ENCODE results near the gene SLC39A12.
"Not testable (repeated sequence)": the region's sequence is repeated elsewhere in the genome, so short reads cannot be mapped to it uniquely, and the experiment has no call there.

The SLC39A12 gene

GRCh38 chr10:17951868-17952371, at the start of gene SLC39A12:
SLC39A12 (plus strand) TSS chr10:17951918; CDS start chr10:17953277, 1,359 bp downstream.
- FAIRE-seq, result no peak

DNA sequence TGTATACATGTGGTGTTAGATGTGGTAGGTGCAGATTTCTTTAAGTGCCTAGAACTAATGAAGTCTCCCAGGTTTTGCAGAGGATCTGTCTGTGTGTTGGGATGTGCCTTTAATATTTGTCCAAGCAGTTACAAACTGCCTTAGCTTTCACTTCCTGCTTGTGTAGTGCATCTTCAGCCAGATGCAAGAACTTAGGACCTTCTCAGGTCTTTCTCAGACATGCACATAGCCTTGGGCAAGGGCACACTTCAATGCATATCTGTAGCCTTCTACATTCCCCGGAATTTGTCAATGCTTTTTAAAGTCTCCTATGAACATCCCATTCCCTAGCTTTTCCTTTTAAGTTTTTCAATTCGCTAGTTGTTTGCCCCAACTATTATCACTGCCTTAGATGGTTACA, 47.2 kb upstream of the SLC39A12 start:
- no peak for FAIRE-seq

DNA sequence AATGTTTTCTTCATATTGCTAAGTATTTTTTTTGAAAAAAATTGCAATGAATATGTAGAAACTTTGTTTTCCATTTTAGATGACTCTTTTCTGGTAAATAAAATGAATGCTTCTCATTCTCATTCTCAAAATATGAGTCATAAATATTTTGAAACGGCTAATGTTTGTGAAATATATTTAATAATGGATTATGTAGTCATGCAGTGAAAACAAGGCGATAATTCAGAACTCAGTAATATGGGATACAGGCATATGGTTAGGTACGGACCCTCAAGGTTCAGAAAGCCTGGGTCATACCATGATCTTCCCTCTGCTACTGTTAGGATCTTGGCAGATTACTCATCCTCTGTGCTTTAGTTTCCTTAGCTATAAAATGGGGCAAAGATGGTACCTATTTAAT, 46.2 kb upstream of the SLC39A12 start:
- FAIRE-seq, result no peak

DNA sequence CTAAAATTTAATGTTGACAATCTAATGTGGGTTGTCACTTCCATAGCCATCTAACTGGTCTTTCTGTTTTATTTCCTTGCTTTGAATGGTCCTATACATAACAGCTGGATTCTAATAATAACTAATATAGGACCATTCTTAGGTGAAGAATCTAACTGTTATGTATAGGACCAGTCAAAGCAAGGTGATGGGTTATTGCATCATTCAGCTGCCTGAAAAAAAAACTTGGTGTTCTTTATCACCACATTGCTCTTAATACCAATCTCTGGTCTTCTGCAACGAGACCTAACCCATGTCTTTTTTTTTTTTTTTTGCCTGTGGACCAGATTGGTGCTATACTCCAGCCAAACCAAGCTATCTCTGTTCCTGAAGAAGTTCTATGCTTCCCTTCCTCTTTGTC, 45.7 kb upstream of the SLC39A12 start:
- no peak for FAIRE-seq

GRCh38 chr10:17907641-17908040, 44.1 kb upstream of the SLC39A12 start:
- no peak for FAIRE-seq

DNA sequence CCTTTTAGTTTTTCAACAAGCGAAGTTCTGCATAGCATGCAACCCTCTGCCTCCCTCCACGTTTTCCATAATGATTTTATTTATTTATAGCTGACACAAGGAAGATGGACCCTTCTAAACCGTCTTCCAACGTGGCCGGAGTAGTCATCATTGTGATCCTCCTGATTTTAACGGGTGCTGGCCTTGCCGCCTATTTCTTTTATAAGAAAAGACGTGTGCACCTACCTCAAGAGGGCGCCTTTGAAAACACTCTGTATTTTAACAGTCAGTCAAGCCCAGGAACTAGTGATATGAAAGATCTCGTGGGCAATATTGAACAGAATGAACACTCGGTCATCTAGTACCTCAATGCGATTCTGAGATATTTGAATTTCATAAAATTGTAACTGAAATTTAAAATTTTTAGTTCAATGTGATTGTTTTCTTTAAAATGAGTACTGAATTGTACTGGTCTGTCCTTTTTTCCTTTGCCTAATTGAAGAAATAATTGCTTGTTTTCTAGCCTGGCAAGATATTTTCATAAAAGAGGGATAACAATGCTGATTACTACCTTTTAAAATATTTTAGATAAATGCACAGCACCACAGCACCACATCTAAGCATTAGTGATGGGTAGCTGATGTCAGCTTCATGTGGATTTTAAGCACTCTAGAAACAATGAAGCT, 41.5 kb upstream of the SLC39A12 start:
- FAIRE-seq, result peak; percentile 39

DNA sequence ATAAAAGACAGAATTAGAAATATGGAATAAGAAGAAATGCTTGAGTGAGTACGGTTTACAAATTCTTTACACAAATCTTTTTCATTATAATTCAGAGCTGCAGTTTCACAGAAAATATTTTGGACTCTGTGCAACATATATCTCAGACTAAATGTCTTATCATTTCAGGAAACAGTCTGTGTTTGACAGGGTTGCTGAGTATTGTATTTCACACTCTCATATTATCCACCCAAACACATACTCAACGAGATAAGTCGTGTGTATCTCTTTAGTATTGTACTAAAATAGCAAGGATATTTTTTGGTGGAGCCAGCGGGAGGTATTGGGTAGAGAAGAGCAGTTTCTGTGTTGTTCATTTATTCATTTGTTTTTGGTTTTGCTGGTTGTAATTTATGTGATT, 39.0 kb upstream of the SLC39A12 start:
- FAIRE-seq, result no peak

GRCh38 chr10:17913604-17914003, 38.1 kb upstream of the SLC39A12 start:
- FAIRE-seq, result no peak

DNA sequence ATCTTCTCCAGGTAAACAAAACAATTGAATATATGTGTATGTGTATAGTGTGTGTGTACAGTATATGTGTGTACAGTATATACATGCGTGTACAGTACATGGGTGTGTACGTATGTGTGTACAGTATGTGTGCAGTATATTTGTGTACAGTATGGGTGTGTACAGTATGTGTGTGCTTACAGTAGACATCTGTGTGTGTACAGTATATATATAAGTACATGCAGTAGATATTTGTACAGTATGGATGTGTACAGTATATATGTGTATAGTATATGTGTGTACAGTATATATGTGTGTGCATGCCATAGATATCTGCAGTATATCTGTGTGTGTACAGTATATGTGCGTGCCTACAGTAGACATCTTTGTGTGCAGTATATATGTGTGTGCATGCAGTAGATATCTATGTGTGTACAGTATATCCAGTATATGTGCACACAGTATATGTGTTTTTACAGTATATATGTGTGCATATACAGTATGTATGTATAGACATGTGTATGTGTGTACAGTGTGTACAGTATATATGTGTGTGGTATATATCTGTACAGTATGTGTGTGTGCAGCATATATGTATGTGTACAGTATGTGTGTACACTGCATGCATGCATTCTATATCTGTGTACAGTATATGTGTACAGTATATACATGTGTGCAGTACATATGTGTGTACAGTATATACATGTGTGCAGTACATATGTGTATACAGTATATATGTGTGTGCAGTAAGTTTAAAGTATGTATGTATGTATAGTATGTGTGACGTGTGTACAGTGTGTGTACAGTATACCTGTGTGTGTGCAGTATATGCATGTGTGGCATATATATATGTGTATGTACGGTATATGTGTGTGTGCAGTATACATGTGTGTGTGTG, 37.3 kb upstream of the SLC39A12 start:
- FAIRE-seq, result no peak

DNA sequence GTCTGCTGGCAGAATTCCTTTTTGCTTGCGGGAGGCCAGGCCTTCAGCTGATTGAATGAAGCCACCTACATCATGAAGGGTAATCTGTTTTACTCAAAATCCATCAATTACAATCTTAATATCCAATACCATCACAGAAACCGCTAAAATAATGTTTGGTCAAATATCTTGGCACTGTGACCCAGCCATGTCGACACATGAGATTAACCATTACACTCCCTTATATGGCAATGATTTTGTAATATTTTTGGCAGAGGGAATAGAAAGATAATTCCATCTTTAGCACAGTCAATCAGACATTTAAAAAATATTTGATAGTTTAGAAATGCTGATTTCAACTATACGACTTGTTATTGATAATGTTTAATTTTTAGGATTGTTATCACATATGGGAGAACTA, 36.5 kb upstream of the SLC39A12 start:
- FAIRE-seq, result no peak

GRCh38 chr10:17918187-17918903, 33.4 kb upstream of the SLC39A12 start:
- no peak for FAIRE-seq

- no peak for FAIRE-seq
These were observed 30.3 kb upstream of the SLC39A12 start for GRCh38 chr10:17921378-17921777.

- no peak for FAIRE-seq
These were observed 28.0 kb upstream of the SLC39A12 start for GRCh38 chr10:17923728-17924127.

- no peak for FAIRE-seq
These were observed 8.5 kb upstream of the SLC39A12 start for GRCh38 chr10:17943033-17943745.

GRCh38 chr10:17950269-17950668, 1.4 kb upstream of the SLC39A12 start:
- not testable (repeated sequence) for FAIRE-seq

DNA sequence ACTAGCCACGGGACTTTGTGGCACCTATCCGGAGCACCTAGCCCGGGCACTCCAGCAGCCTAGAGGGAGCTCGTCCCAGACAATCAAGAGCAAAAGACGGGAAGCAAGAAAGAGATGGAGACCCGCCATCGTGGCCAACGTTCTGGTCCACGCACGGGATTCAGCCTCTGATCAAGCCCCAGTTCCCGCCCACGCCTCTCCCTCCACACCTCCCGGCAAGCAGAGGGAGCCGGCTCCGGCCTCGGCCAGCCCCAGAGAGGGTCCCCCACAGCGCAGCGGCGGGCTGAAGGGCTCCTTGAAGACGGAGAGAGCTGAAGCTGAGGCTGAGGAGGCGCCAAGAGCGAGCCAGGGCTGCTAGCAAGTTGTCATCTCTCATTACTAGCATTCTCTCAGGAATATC, 992 bp upstream of the SLC39A12 start:
- no peak for FAIRE-seq

DNA sequence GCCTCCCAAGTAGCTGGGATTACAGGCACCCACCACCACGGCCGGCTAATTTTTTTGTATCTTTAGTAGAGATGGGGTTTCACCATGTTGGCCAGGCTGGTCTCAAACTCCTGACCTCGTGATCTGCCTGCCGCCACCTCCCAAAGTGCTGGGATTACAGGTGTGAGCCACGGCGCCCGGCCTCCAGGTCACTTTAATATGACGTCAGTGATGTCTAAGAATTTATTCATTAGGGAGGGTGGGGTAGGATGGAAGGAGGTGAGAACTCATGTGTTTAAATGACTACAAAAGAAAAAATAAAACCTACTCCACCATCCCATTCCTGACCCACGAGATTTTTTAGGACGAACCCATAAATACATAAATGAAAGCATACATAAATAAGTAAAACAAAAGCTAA, 2.7 kb downstream of the SLC39A12 start:
- FAIRE-seq, result not testable (repeated sequence)

DNA sequence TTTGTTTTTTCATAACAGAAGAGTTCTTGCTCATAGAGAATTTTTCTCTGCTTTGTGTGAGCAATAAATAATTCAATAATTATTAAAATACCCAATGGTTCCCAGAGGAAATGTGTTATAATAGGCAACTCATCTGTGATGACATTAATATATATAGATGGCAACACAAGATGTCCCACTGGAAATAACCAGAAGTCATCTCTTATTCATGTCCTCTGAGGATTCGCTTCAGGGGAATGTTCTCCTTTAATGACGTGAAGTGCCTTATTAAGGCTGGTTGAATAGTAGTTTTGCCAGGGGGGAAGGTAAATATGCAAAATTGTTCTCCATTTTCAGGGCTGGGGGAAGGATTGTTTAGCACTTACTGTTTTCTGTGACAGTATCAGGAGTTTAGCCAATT, 3.1 kb downstream of the SLC39A12 start:
- FAIRE-seq, result no peak

DNA sequence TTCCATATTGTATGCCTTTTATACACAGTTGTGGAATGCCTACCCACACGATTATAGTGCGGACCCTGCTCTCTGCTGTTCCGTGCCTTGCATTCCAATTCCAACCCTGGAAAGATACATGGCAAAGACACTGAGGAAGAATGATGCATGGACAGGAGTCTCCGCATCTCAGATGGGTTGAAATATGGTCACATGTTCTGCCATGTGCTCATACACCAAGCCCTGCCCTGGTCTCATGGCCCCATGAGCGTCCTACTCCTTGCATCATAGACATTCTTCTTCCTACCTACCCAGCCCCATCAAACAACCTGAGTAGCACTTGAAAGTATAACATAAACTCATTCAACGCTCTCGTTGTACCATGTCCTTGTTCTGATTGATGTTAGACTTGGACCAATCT, 6.3 kb downstream of the SLC39A12 start:
- no peak for FAIRE-seq

GRCh38 chr10:17959870-17960269, 8.2 kb downstream of the SLC39A12 start:
- no peak for FAIRE-seq

- no peak for FAIRE-seq
These were observed 10.1 kb downstream of the SLC39A12 start for GRCh38 chr10:17961551-17962422.

- FAIRE-seq, result no peak
These were observed 11.7 kb downstream of the SLC39A12 start for GRCh38 chr10:17963431-17963830.
